Keratinocyte (primary cell): ENCODE results near the gene RTEL1.
"Not testable (repeated sequence)": the region's sequence is repeated elsewhere in the genome, so short reads cannot be mapped to it uniquely, and the experiment has no call there.

ENCODE experiments used
- EZH2 ChIP-seq: IDR thresholded peaks from one replicate; pipeline ENCODE4 v1.6.1; 2012; ENCODE audit warnings: inconsistent platforms, mild to moderate bottlenecking, low read length, moderate library complexity
- TF ChIP-seq, protein P1 (sequence below), 3 experiments: IDR thresholded peaks in 1 of 3; conservative IDR thresholded peaks in 1 of 3; optimal IDR thresholded peaks in 1 of 3; 2 replicates in 2 of 3; 3 replicates in 1 of 3; pipeline versions ENCODE3 to v1.5.1; 2011; ENCODE audit warnings: low read length in 3 of 3, mild to moderate bottlenecking in 3 of 3, moderate library complexity in 2 of 3, control low read depth in 1 of 3, inconsistent platforms in 1 of 3; ENCODE audit not compliant: insufficient read depth in 2 of 3; ENCODE audit errors: extremely low read depth in 1 of 3

GRCh38 chr20:63631426-63631825 lies 26.7 kb upstream of the RTEL1 start:
- TF ChIP-seq, protein P1, sequence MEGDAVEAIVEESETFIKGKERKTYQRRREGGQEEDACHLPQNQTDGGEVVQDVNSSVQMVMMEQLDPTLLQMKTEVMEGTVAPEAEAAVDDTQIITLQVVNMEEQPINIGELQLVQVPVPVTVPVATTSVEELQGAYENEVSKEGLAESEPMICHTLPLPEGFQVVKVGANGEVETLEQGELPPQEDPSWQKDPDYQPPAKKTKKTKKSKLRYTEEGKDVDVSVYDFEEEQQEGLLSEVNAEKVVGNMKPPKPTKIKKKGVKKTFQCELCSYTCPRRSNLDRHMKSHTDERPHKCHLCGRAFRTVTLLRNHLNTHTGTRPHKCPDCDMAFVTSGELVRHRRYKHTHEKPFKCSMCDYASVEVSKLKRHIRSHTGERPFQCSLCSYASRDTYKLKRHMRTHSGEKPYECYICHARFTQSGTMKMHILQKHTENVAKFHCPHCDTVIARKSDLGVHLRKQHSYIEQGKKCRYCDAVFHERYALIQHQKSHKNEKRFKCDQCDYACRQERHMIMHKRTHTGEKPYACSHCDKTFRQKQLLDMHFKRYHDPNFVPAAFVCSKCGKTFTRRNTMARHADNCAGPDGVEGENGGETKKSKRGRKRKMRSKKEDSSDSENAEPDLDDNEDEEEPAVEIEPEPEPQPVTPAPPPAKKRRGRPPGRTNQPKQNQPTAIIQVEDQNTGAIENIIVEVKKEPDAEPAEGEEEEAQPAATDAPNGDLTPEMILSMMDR (optimal IDR thresholded peaks at IDR 0.05 in 1 of 3, IDR thresholded peaks at IDR 0.05 in 1 of 3, conservative IDR thresholded peaks at IDR 0.05 in 1 of 3; ENCODE audit: extremely low read depth in 1 of 3, insufficient read depth in 2 of 3, low read length in 3 of 3): not testable (repeated sequence)
- not testable (repeated sequence) for TF ChIP-seq EZH2
